ENCODE measurements around the gene GSAP.

- no peak for TF ChIP-seq POLR2A (IDR thresholded peaks at IDR 0.05)
- TF ChIP-seq CTCF (IDR thresholded peaks at IDR 0.05): no peak
These were observed 22.2 kb downstream of the GSAP start for GRCh38 chr7:77393954-77394353.

Data from ovary (tissue), 3 donors.